SU-DHL-6 (cell line): Measurements from ENCODE around the gene LRRN2.

Experiments used
- EZH2phosphoT487 ChIP-seq: fragments of 200-600 bp; sonication (generic), shearing (Covaris generic); conservative IDR thresholded peaks from 2 replicates; pipeline ENCODE4 v1.6.1; 2018; ENCODE audit warnings: mild to moderate bottlenecking, antibody characterized with exemption, low read length, moderate library complexity, mixed read lengths
- TF ChIP-seq, protein P1 (sequence below): fragments of 200-600 bp; sonication (generic); IDR thresholded peaks from one replicate; pipeline ENCODE4 v1.5.1; 2017; ENCODE audit warnings: antibody characterized with exemption, mild to moderate bottlenecking, low read length, moderate library complexity; ENCODE audit not compliant: insufficient read depth, poor library complexity, severe bottlenecking

DNA sequence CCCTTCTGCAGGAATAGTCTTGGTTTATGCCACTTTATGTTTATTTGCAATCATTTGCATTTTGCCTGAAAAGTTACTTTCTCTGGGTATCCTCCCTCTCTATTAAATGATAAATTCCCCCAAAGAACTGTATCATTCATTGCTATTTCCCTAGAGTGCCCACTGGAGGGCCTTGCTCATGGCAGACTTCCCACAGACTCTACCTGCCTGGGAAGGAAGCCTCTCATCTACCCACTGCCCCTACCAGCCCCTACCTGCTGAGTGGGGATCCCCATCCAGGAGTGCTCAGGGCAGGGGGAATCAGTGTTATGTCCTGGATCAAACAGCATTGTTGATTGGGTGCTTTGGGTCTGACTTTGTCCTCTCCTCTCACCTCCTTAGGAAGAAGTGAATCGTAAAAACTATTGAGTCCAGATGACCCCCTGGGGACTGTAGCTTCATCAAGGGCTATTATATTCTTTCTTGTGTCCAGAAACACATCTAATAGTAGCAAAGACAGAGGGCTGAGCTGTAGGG, 6.8 kb upstream of the LRRN2 start:
- TF ChIP-seq, protein P1, sequence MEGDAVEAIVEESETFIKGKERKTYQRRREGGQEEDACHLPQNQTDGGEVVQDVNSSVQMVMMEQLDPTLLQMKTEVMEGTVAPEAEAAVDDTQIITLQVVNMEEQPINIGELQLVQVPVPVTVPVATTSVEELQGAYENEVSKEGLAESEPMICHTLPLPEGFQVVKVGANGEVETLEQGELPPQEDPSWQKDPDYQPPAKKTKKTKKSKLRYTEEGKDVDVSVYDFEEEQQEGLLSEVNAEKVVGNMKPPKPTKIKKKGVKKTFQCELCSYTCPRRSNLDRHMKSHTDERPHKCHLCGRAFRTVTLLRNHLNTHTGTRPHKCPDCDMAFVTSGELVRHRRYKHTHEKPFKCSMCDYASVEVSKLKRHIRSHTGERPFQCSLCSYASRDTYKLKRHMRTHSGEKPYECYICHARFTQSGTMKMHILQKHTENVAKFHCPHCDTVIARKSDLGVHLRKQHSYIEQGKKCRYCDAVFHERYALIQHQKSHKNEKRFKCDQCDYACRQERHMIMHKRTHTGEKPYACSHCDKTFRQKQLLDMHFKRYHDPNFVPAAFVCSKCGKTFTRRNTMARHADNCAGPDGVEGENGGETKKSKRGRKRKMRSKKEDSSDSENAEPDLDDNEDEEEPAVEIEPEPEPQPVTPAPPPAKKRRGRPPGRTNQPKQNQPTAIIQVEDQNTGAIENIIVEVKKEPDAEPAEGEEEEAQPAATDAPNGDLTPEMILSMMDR, result no peak
- no peak for TF ChIP-seq EZH2phosphoT487
